K562 (cell line): ENCODE measurements around the gene RIOX2. TPM values are rescaled to one million over a fixed set of nuclear protein-coding genes. Genes with fewer than 3 reads are reported as not detected.
A peak's percentile ranks its signal among the peaks of the same experiment; 100 is the strongest.

ENCODE experiments used
- ATAC-seq: fragments of 200-7000 bp; cut with Tn5 transposase; 3 replicates; pipeline ENCODE4 v1.9.1; 2020; ENCODE audit warnings: moderate library complexity
- BruUV-seq: library from RNA; stranded (reverse); fragments of 400-500 nt; replicated peaks from 2 replicates; lab custom pipeline; 2021; lab: Mats Ljungman, UMichigan
- CTCF ChIA-PET: fragments of 300-600 bp; formaldehyde crosslinking; extraction: SDS; loops from one replicate; lab custom pipeline; 2021; ENCODE audit warnings: low intra/inter-chr PET ratio; lab: Yijun Ruan, JAX
- POLR2A ChIA-PET: fragments of 300-600, 350-650 bp; sonication (Branson Sonifier 250); formaldehyde crosslinking; extraction: SDS; loops from one replicate; lab custom pipeline; 2021; ENCODE audit warnings: antibody characterized with exemption, inconsistent platforms; lab: Yijun Ruan, JAX
- DNase-seq, 4 experiments: peaks; one replicate each; pipeline versions ENCODE4 v3.0.0 to v3.0.0-alpha.2; 2011 to 2018; ENCODE audit warnings: low spot score in 3 of 4, mixed read lengths in 3 of 4; ENCODE audit errors: extremely low read depth in 1 of 4
- FAIRE-seq: peaks from 2 replicates; lab custom pipeline; 2011; peaks lifted over from hg19 to GRCh38; lab: Jason Lieb, UNC
- H2AFZ ChIP-seq: 2 replicates; pipeline ENCODE4 v1.6.0; 2011; ENCODE audit warnings: low read depth, low read length, control low read depth, inconsistent platforms
- H3K27ac ChIP-seq: fragments of 200-600 bp; 3 replicates; pipeline ENCODE4 v1.8.0; 2011; ENCODE audit warnings: low read depth, mild to moderate bottlenecking, control low read depth, inconsistent platforms, low read length, moderate library complexity, mixed read lengths; ENCODE audit errors: extremely low read depth
- H3K27me3 ChIP-seq, 2 experiments: fragments of 300-600 bp in 1 of 2; 2 replicates in 1 of 2; 3 replicates in 1 of 2; pipeline versions ENCODE4 v1.6.0 to v1.8.0; 2011; ENCODE audit warnings: inconsistent platforms in 2 of 2, low read length in 2 of 2, mild to moderate bottlenecking in 1 of 2, mixed read lengths in 1 of 2, moderate library complexity in 1 of 2; ENCODE audit not compliant: control insufficient read depth in 2 of 2, insufficient read depth in 2 of 2
- H3K36me3 ChIP-seq: fragments of 300-600 bp; 3 replicates; pipeline ENCODE4 v1.8.0; 2011; ENCODE audit warnings: mild to moderate bottlenecking, low read length, inconsistent platforms; ENCODE audit not compliant: control insufficient read depth, insufficient read depth
- H3K4me1 ChIP-seq, 2 experiments: fragments of 200-600 bp in 1 of 2; replicated peaks in 1 of 2; 2 replicates in 1 of 2; 3 replicates in 1 of 2; pipeline versions ENCODE4 v1.5.1 to v1.8.0; 2011; ENCODE audit warnings: inconsistent platforms in 2 of 2, low read length in 2 of 2, mild to moderate bottlenecking in 1 of 2, mixed read lengths in 1 of 2, moderate library complexity in 1 of 2; ENCODE audit not compliant: control insufficient read depth in 2 of 2, insufficient read depth in 2 of 2
- H3K4me2 ChIP-seq: 2 replicates; pipeline ENCODE4 v1.6.1; 2011; ENCODE audit warnings: low read length, control low read depth, inconsistent platforms, mixed read lengths; ENCODE audit not compliant: insufficient read depth
- H3K4me3 ChIP-seq: fragments of 200-600 bp; sonication (generic), shearing (Covaris generic); 2 replicates; pipeline ENCODE4 v1.5.1; 2016; ENCODE audit warnings: control low read depth, inconsistent platforms
- H3K79me2 ChIP-seq: fragments of 200-600 bp; 3 replicates; pipeline ENCODE4 v1.8.0; 2011; ENCODE audit warnings: low read length, inconsistent platforms; ENCODE audit not compliant: control insufficient read depth, insufficient read depth
- H3K9ac ChIP-seq, 2 experiments: 2 replicates each; pipeline versions ENCODE4 v1.6.0 to v1.6.1; 2011; ENCODE audit warnings: low read depth in 2 of 2, low read length in 2 of 2, control low read depth in 1 of 2, inconsistent platforms in 1 of 2, mild to moderate bottlenecking in 1 of 2, mixed read lengths in 1 of 2; ENCODE audit not compliant: insufficient read depth in 1 of 2
- H3K9me1 ChIP-seq: one replicate; pipeline ENCODE4 v1.6.0; 2011; ENCODE audit warnings: inconsistent platforms, mild to moderate bottlenecking, low read length, moderate library complexity; ENCODE audit not compliant: control insufficient read depth, insufficient read depth
- H3K9me3 ChIP-seq: replicated peaks from 2 replicates; pipeline ENCODE4 v1.5.1; 2011; ENCODE audit warnings: low read depth, low read length, inconsistent platforms; ENCODE audit not compliant: control insufficient read depth, insufficient read depth
- H4K20me1 ChIP-seq: replicated peaks from 2 replicates; pipeline ENCODE4 v1.6.1; 2011; ENCODE audit warnings: low read length, inconsistent platforms, mixed read lengths; ENCODE audit not compliant: control insufficient read depth, insufficient read depth
- BHLHE40 ChIP-seq: IDR thresholded peaks from 2 replicates; pipeline ENCODE4 v1.6.1; 2011; ENCODE audit warnings: low read length, improper control_type of control experiment
- CBFA2T2 ChIP-seq: fragments of 450-650 bp; conservative IDR thresholded peaks from 2 replicates; pipeline ENCODE4 v1.6.1; 2017; ENCODE audit warnings: mild to moderate bottlenecking
- ESRRB ChIP-seq: fragments of 250-450 bp; sonication (Bioruptor Pico); IDR thresholded peaks from 2 replicates; pipeline ENCODE4 v1.5.0; 2020; ENCODE audit warnings: mild to moderate bottlenecking, moderate library complexity, borderline replicate concordance
- KLF1 ChIP-seq: fragments of 450-650 bp; IDR thresholded peaks from 2 replicates; pipeline ENCODE4 v1.6.1; 2016; ENCODE audit warnings: missing genetic modification characterization, missing compliant biosample characterization
- TRIM24 ChIP-seq, 2 experiments: fragments of 450-650 bp; IDR thresholded peaks; 2 replicates each; pipeline ENCODE4 v1.6.1; 2016
- WGBS: fragments of 100-300 bp; shearing (Covaris generic); methylation state at CpG from one replicate; pipeline ENCODE4 v1.1.6; 2016; ENCODE audit warnings: low coverage, mixed read lengths; ENCODE audit not compliant: insufficient coverage; ENCODE audit errors: missing lambda C conversion rate; 5-methylcytosine and 5-hydroxymethylcytosine counted together
- in situ Hi-C: fragments of 300-500 bp; cut with MboI; formaldehyde crosslinking; loops from 4 replicates; pipeline ENCODE4 v1.15.0; 2018; ENCODE audit warnings: inconsistent platforms, mixed read lengths
- intact Hi-C: fragments of 100-400 bp; cut with micrococcal nuclease; formaldehyde crosslinking; loops from 2 replicates; pipeline ENCODE4 v1.14.2; 2022
- polyA plus RNA-seq, 8 experiments: library from polyadenylated mRNA; depleted of rRNA in 4 of 8; stranded (reverse) in 5 of 8; unstranded in 3 of 8; fragments of >200 nt; fragmentation: Nextera tagmentation in 2 of 8; fragmentation: Illumina TruSeq in 1 of 8; extraction: Ambion mirVana in 2 of 8; extraction: Trizol in 1 of 8; gene quantifications; 2 replicates each; pipeline versions ENCODE4 v1.2.1 to v1.2.3, GENCODE V29; 2011 to 2014; ENCODE audit warnings: inconsistent platforms in 1 of 8, missing spikeins in 1 of 8
- total RNA-seq, 7 experiments: library from RNA; depleted of rRNA in 6 of 7; stranded (reverse); fragments of >200 nt in 6 of 7; fragmentation: Illumina TruSeq in 2 of 7; extraction: Trizol in 2 of 7; gene quantifications; 2 replicates each; pipeline versions ENCODE4 v1.2.1 to v1.2.3, GENCODE V29; 2011 to 2021; ENCODE audit warnings: low replicate concordance in 1 of 7
- TF ChIP-seq, protein P1 (sequence below): fragments of 450-650 bp; IDR thresholded peaks from 2 replicates; pipeline ENCODE4 v1.6.1; 2016
- TF ChIP-seq, protein P2 (sequence below), 2 experiments: IDR thresholded peaks; 2 replicates each; pipeline ENCODE4 v1.6.1; 2012; ENCODE audit warnings: improper control_type of control experiment in 2 of 2, low read depth in 2 of 2, low read length in 2 of 2, borderline replicate concordance in 1 of 2
- TF ChIP-seq, protein P3 (sequence below): fragments of 450-650 bp; formaldehyde crosslinking; IDR thresholded peaks from 2 replicates; pipeline ENCODE4 v1.4.0; 2022; ENCODE audit warnings: mild to moderate bottlenecking, moderate library complexity
- TF ChIP-seq, protein P4 (sequence below): fragments of 200-800 bp; sonication (Bioruptor generic); IDR thresholded peaks from 2 replicates; pipeline ENCODE4 v1.6.1; 2017; ENCODE audit warnings: missing genetic modification characterization, missing compliant biosample characterization
- TF ChIP-seq, protein P5 (sequence below): sonication (generic); formaldehyde crosslinking; IDR thresholded peaks from 2 replicates; pipeline ENCODE4 v1.8.0; 2022; ENCODE audit warnings: mild to moderate bottlenecking, missing genetic modification reagents

RIOX2 gene
- total and polyA plus RNA-seq, 9 of the 15 experiments (the other 6 are each of a cell fraction or from before 2014, with no cell fraction given): 22.2 to 56.0 (median 32.6) TPM

DNA sequence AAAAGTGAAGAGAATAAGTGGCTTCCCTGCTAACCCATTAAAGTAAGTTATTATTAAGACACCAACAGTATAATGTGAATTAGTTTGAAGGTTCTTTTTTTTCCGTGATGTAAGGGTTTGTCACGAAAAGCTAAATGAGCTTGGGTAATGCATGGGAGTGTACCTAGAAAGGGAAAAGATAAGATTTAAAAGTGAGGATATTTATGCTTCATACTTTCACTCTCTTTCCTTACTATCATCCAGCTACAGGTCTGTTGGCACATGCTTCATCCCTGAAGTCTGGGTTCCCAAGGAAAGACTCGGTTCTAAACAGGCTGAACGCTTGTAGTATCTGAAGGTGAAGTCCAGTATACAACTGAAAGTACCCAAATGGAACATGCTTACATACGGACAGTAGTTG is 26.9 kb upstream of the RIOX2 start:
- Histone ChIP-seq H3K4me1 (no peaks in the 10 kb centered on the region), H3K79me2 (no peaks in the 10 kb centered on the region), H3K9me3 (no peaks in the 10 kb centered on the region), H3K9ac (no peak overlapping the region), H3K4me2 (no peak overlapping the region), H3K36me3 (no peaks in the 10 kb centered on the region), H3K9me1 (no peaks in the 10 kb centered on the region), H3K27ac (no peak overlapping the region), H2AFZ (0 out of 2 replicates have a peak overlapping the region, but pooled peaks have one; percentile 33), H3K4me3 (no peak overlapping the region), H4K20me1 (no peaks in the 10 kb centered on the region), H3K27me3 (no peaks in the 10 kb centered on the region)
- DNase-seq (no peak), FAIRE-seq (no peak), ATAC-seq (no peak)
- in situ Hi-C loops: no loop called here
- intact Hi-C loops: no loop called here
- ChIA-PET CTCF (no interaction called here), POLR2A (no interaction called here)
- no TSS peak for BruUV-seq
- WGBS: 0% methylated on average over 5 of the region's 5 CpGs
- TF ChIP-seq, protein P1, sequence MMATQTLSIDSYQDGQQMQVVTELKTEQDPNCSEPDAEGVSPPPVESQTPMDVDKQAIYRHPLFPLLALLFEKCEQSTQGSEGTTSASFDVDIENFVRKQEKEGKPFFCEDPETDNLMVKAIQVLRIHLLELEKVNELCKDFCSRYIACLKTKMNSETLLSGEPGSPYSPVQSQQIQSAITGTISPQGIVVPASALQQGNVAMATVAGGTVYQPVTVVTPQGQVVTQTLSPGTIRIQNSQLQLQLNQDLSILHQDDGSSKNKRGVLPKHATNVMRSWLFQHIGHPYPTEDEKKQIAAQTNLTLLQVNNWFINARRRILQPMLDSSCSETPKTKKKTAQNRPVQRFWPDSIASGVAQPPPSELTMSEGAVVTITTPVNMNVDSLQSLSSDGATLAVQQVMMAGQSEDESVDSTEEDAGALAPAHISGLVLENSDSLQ: no peak
- TF ChIP-seq TRIM24 (IDR thresholded peaks at IDR 0.05) (no peak), BHLHE40 (no peak), ESRRB (no peak), KLF1 (tag) (no peak), CBFA2T2 (no peak)
- TF ChIP-seq, protein P2, sequence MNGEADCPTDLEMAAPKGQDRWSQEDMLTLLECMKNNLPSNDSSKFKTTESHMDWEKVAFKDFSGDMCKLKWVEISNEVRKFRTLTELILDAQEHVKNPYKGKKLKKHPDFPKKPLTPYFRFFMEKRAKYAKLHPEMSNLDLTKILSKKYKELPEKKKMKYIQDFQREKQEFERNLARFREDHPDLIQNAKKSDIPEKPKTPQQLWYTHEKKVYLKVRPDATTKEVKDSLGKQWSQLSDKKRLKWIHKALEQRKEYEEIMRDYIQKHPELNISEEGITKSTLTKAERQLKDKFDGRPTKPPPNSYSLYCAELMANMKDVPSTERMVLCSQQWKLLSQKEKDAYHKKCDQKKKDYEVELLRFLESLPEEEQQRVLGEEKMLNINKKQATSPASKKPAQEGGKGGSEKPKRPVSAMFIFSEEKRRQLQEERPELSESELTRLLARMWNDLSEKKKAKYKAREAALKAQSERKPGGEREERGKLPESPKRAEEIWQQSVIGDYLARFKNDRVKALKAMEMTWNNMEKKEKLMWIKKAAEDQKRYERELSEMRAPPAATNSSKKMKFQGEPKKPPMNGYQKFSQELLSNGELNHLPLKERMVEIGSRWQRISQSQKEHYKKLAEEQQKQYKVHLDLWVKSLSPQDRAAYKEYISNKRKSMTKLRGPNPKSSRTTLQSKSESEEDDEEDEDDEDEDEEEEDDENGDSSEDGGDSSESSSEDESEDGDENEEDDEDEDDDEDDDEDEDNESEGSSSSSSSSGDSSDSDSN (IDR thresholded peaks at IDR 0.05; ENCODE audit: borderline replicate concordance in 1 of 2, low read depth in 2 of 2, low read length in 2 of 2): no peak
- TF ChIP-seq, protein P3, sequence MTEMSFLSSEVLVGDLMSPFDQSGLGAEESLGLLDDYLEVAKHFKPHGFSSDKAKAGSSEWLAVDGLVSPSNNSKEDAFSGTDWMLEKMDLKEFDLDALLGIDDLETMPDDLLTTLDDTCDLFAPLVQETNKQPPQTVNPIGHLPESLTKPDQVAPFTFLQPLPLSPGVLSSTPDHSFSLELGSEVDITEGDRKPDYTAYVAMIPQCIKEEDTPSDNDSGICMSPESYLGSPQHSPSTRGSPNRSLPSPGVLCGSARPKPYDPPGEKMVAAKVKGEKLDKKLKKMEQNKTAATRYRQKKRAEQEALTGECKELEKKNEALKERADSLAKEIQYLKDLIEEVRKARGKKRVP: no peak
- TF ChIP-seq, protein P4, sequence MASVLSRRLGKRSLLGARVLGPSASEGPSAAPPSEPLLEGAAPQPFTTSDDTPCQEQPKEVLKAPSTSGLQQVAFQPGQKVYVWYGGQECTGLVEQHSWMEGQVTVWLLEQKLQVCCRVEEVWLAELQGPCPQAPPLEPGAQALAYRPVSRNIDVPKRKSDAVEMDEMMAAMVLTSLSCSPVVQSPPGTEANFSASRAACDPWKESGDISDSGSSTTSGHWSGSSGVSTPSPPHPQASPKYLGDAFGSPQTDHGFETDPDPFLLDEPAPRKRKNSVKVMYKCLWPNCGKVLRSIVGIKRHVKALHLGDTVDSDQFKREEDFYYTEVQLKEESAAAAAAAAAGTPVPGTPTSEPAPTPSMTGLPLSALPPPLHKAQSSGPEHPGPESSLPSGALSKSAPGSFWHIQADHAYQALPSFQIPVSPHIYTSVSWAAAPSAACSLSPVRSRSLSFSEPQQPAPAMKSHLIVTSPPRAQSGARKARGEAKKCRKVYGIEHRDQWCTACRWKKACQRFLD (CRISPR knock-in tag): no peak
- TF ChIP-seq, protein P5, sequence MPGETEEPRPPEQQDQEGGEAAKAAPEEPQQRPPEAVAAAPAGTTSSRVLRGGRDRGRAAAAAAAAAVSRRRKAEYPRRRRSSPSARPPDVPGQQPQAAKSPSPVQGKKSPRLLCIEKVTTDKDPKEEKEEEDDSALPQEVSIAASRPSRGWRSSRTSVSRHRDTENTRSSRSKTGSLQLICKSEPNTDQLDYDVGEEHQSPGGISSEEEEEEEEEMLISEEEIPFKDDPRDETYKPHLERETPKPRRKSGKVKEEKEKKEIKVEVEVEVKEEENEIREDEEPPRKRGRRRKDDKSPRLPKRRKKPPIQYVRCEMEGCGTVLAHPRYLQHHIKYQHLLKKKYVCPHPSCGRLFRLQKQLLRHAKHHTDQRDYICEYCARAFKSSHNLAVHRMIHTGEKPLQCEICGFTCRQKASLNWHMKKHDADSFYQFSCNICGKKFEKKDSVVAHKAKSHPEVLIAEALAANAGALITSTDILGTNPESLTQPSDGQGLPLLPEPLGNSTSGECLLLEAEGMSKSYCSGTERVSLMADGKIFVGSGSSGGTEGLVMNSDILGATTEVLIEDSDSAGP (CRISPR knock-in tag): no peak
